HepG2 (cell line): ENCODE results near the gene CCT7. TPM values are rescaled to one million over a fixed set of nuclear protein-coding genes. Genes with fewer than 3 reads are reported as not detected.
A peak's percentile ranks its signal among the peaks of the same experiment; 100 is the strongest.

Source experiments
- ATF5 ChIP-seq: sonication (generic); formaldehyde crosslinking; IDR thresholded peaks from 2 replicates; pipeline ENCODE4 v1.4.0; 2020; ENCODE audit warnings: mild to moderate bottlenecking, low read depth, missing genetic modification reagents
- DNMT1 ChIP-seq: sonication (generic); formaldehyde crosslinking; IDR thresholded peaks from 2 replicates; pipeline ENCODE4 v1.5.1; 2020; ENCODE audit warnings: mild to moderate bottlenecking, missing genetic modification reagents
- FOXO4 ChIP-seq: sonication (generic); formaldehyde crosslinking; conservative IDR thresholded peaks from 2 replicates; pipeline ENCODE4 v1.8.1; 2023; ENCODE audit warnings: missing genetic modification reagents
- HDAC1 ChIP-seq: sonication (generic); formaldehyde crosslinking; IDR thresholded peaks from 2 replicates; pipeline ENCODE4 v1.5.1; 2020; ENCODE audit warnings: mild to moderate bottlenecking, missing genetic modification reagents
- HOXA7 ChIP-seq: sonication (generic); formaldehyde crosslinking; IDR thresholded peaks from 2 replicates; pipeline ENCODE4 v1.8.1; 2022; ENCODE audit warnings: mild to moderate bottlenecking, missing genetic modification reagents, moderate library complexity
- KDM1A ChIP-seq: IDR thresholded peaks from 2 replicates; pipeline ENCODE4 v1.6.1; 2016; ENCODE audit warnings: missing compliant biosample characterization
- LRRFIP1 ChIP-seq: sonication (generic); formaldehyde crosslinking; conservative IDR thresholded peaks from 2 replicates; pipeline ENCODE4 v1.4.0; 2020; ENCODE audit warnings: missing genetic modification reagents
- MNT ChIP-seq: fragments of 450-650 bp; IDR thresholded peaks from 2 replicates; pipeline ENCODE4 v1.6.1; 2016
- MTA1 ChIP-seq: sonication (generic); formaldehyde crosslinking; IDR thresholded peaks from 2 replicates; pipeline ENCODE4 v1.4.0; 2020; ENCODE audit warnings: missing genetic modification reagents, mild to moderate bottlenecking, borderline replicate concordance
- NFKB2 ChIP-seq: sonication (generic); formaldehyde crosslinking; IDR thresholded peaks from 2 replicates; pipeline ENCODE4 v1.4.0; 2020; ENCODE audit warnings: missing genetic modification reagents, borderline replicate concordance
- PHB2 ChIP-seq: fragments of 450-650 bp; IDR thresholded peaks from 2 replicates; pipeline ENCODE4 v1.6.1; 2018; ENCODE audit not compliant: partially characterized antibody
- REL ChIP-seq: sonication (generic); formaldehyde crosslinking; conservative IDR thresholded peaks from 2 replicates; pipeline ENCODE4 v1.8.0; 2022; ENCODE audit warnings: mild to moderate bottlenecking, missing genetic modification reagents, moderate library complexity
- SMARCE1 ChIP-seq: fragments of 450-650 bp; IDR thresholded peaks from 2 replicates; pipeline ENCODE4 v1.6.1; 2017; ENCODE audit warnings: borderline replicate concordance
- SRY ChIP-seq: sonication (generic); formaldehyde crosslinking; IDR thresholded peaks from 2 replicates; pipeline ENCODE4 v1.8.0; 2022; ENCODE audit warnings: mild to moderate bottlenecking, missing genetic modification reagents
- THAP8 ChIP-seq: sonication (generic); formaldehyde crosslinking; IDR thresholded peaks from 2 replicates; pipeline ENCODE4 v1.5.1; 2020; ENCODE audit warnings: missing genetic modification reagents, mild to moderate bottlenecking, borderline replicate concordance
- ZEB1 ChIP-seq: IDR thresholded peaks from 2 replicates; pipeline ENCODE4 v1.6.1; 2012; ENCODE audit warnings: mild to moderate bottlenecking, low read depth, inconsistent platforms; ENCODE audit not compliant: insufficient replicate concordance
- ZFY ChIP-seq: sonication (generic); formaldehyde crosslinking; IDR thresholded peaks from 2 replicates; pipeline ENCODE4 v1.4.0; 2020; ENCODE audit warnings: missing genetic modification reagents
- ZMYM4 ChIP-seq: sonication (generic); formaldehyde crosslinking; IDR thresholded peaks from 2 replicates; pipeline ENCODE4 v1.8.1; 2023; ENCODE audit warnings: mild to moderate bottlenecking, missing genetic modification reagents
- ZNF335 ChIP-seq: sonication (generic); formaldehyde crosslinking; IDR thresholded peaks from 2 replicates; pipeline ENCODE4 v1.4.0; 2020; ENCODE audit warnings: missing genetic modification reagents
- ZNF382 ChIP-seq: sonication (generic); formaldehyde crosslinking; IDR thresholded peaks from 2 replicates; pipeline ENCODE4 v1.5.0; 2020; ENCODE audit warnings: missing genetic modification reagents, mild to moderate bottlenecking, borderline replicate concordance
- ZNF460 ChIP-seq: sonication (generic); formaldehyde crosslinking; IDR thresholded peaks from 2 replicates; pipeline ENCODE4 v1.5.1; 2020; ENCODE audit warnings: missing genetic modification reagents, mild to moderate bottlenecking, borderline replicate concordance
- ZNF7 ChIP-seq: IDR thresholded peaks from 2 replicates; pipeline ENCODE4 v1.6.1; 2016; ENCODE audit warnings: missing biosample characterization, missing genetic modification reagents
- ZNF747 ChIP-seq: sonication (generic); formaldehyde crosslinking; IDR thresholded peaks from 2 replicates; pipeline ENCODE4 v1.8.1; 2023; ENCODE audit warnings: missing genetic modification reagents, mild to moderate bottlenecking, borderline replicate concordance
- ZSCAN20 ChIP-seq: sonication (generic); formaldehyde crosslinking; IDR thresholded peaks from 2 replicates; pipeline ENCODE4 v1.4.0; 2020; ENCODE audit warnings: missing genetic modification reagents, mild to moderate bottlenecking, borderline replicate concordance
- polyA plus RNA-seq, 8 experiments: library from polyadenylated mRNA; depleted of rRNA in 3 of 8; stranded (reverse) in 7 of 8; unstranded in 1 of 8; fragments of >200 nt; fragmentation: Illumina TruSeq in 4 of 8; extraction: Trizol in 4 of 8; gene quantifications; 2 replicates each; pipeline versions ENCODE4 v1.2.1 to v1.2.3, GENCODE V29; 2011 to 2016; ENCODE audit warnings: low read depth in 4 of 8, missing spikeins in 1 of 8, mixed read lengths in 1 of 8; ENCODE audit not compliant: insufficient read depth in 1 of 8
- total RNA-seq, 5 experiments: library from RNA; depleted of rRNA; stranded (reverse); fragments of >200 nt; fragmentation: Illumina TruSeq; extraction: Trizol; gene quantifications; 2 replicates each; pipeline ENCODE4 v1.2.3, GENCODE V29; 2016; ENCODE audit warnings: low read depth in 1 of 5

Gene CCT7
- total and polyA plus RNA-seq, 2 of the 13 experiments (the other 11 are each of a cell fraction or from before 2014, with no cell fraction given) = 347 to 517 TPM

GRCh38 chr2:73233154-73233931 lies 765 bp upstream of the CCT7 start, which contains the start of gene PRADC1 (continued):
- TF ChIP-seq FOXO4 (CRISPR knock-in tag) = no peak
- TF ChIP-seq MTA1 (CRISPR knock-in tag) = peak; percentile 84; the same call in 1 of the 2 replicates
- TF ChIP-seq HOXA7 (CRISPR knock-in tag) = no peak
- peak; percentile 99 for TF ChIP-seq HDAC1 (CRISPR knock-in tag)
- TF ChIP-seq ZMYM4 (CRISPR knock-in tag) = peak; percentile 54; the same call in 1 of the 2 replicates
- peak; percentile 80; the same call in 1 of the 2 replicates for TF ChIP-seq REL (CRISPR knock-in tag)
- TF ChIP-seq ZSCAN20 (CRISPR knock-in tag) = no peak
- TF ChIP-seq SRY (CRISPR knock-in tag) = no peak; the same call in 1 of the 2 replicates
- TF ChIP-seq ZNF747 (CRISPR knock-in tag) = peak; percentile 83
- peak; percentile 67; the same call in 1 of the 2 replicates for TF ChIP-seq ZFY (CRISPR knock-in tag)
- no peak; the same call in 1 of the 2 replicates for TF ChIP-seq NFKB2 (CRISPR knock-in tag)
- no peak for TF ChIP-seq PHB2
- TF ChIP-seq KDM1A (CRISPR knock-in tag) = no peak
- TF ChIP-seq SMARCE1 = no peak
- TF ChIP-seq MNT = peak; percentile 78
- peak; percentile 44; the same call in 1 of the 2 replicates for TF ChIP-seq ATF5
- TF ChIP-seq ZNF335 (CRISPR knock-in tag) = no peak
- no peak; the same call in 1 of the 2 replicates for TF ChIP-seq THAP8 (CRISPR knock-in tag)
- no peak for TF ChIP-seq ZNF382
- no peak for TF ChIP-seq ZEB1
- TF ChIP-seq ZNF7 = no peak
- no peak for TF ChIP-seq LRRFIP1
- no peak; the same call in 1 of the 2 replicates for TF ChIP-seq DNMT1
- TF ChIP-seq ZNF460 (CRISPR knock-in tag) = no peak
